MCF 10A (cell line): ENCODE data around the gene NT5DC2. TPM values are rescaled to one million over a fixed set of nuclear protein-coding genes. Genes with fewer than 3 reads are reported as not detected.

Experiments
- BruUV-seq: library from RNA; stranded (reverse); fragments of 400-500 nt; replicated peaks from 2 replicates; lab custom pipeline; 2021; lab: Mats Ljungman, UMichigan
- CTCF ChIA-PET: fragments of 300-600 bp; sonication (Branson Sonifier 250); formaldehyde crosslinking; extraction: SDS; loops from one replicate; lab custom pipeline; 2021; ENCODE audit warnings: antibody characterized with exemption, inconsistent platforms; lab: Yijun Ruan, JAX
- POLR2A ChIA-PET: fragments of 300-600, 350-650 bp; sonication (Branson Sonifier 250); formaldehyde crosslinking; extraction: SDS; loops from one replicate; lab custom pipeline; 2020; ENCODE audit warnings: antibody characterized with exemption, inconsistent platforms; lab: Yijun Ruan, JAX
- DNase-seq: peaks from one replicate; pipeline ENCODE4 v3.0.0-alpha.2; 2018; ENCODE audit not compliant: unreplicated experiment
- H3K27ac Mint-ChIP-seq: one replicate; pipeline ENCODE4 v1.8.0; 2022; ENCODE audit warnings: mild to moderate bottlenecking, low read depth, mixed read lengths; ENCODE audit not compliant: unreplicated experiment
- H3K27me3 Mint-ChIP-seq: one replicate; pipeline ENCODE4 v1.8.0; 2022; ENCODE audit warnings: mixed read lengths; ENCODE audit not compliant: insufficient read depth, unreplicated experiment
- H3K36me3 Mint-ChIP-seq: one replicate; pipeline ENCODE4 v1.8.0; 2022; ENCODE audit warnings: mild to moderate bottlenecking, moderate library complexity, mixed read lengths; ENCODE audit not compliant: insufficient read depth, unreplicated experiment
- H3K4me1 Mint-ChIP-seq: one replicate; pipeline ENCODE4 v1.8.0; 2022; ENCODE audit warnings: mixed read lengths; ENCODE audit not compliant: insufficient read depth, unreplicated experiment
- H3K4me3 Mint-ChIP-seq: one replicate; pipeline ENCODE4 v1.8.0; 2022; ENCODE audit warnings: mild to moderate bottlenecking, moderate library complexity, mixed read lengths; ENCODE audit not compliant: unreplicated experiment
- H3K9me3 Mint-ChIP-seq: one replicate; pipeline ENCODE4 v1.8.0; 2022; ENCODE audit warnings: mixed read lengths; ENCODE audit not compliant: unreplicated experiment
- intact Hi-C: fragments of 100-400 bp; cut with micrococcal nuclease; formaldehyde crosslinking; loops from 2 replicates; pipeline ENCODE4 v1.14.1; 2022
- total RNA-seq: library from RNA; stranded (reverse); gene quantifications from 2 replicates; pipeline ENCODE4 v1.2.3, GENCODE V29; 2022
- TF ChIP-seq, protein P1 (sequence below): fragments of 200-600 bp; IDR thresholded peaks from one replicate; pipeline ENCODE4 v1.8.0; 2022; ENCODE audit warnings: antibody characterized with exemption, mild to moderate bottlenecking; ENCODE audit not compliant: unreplicated experiment

NT5DC2 gene
- total RNA-seq, 1 experiment from 2014 or later: 28.9 TPM

DNA sequence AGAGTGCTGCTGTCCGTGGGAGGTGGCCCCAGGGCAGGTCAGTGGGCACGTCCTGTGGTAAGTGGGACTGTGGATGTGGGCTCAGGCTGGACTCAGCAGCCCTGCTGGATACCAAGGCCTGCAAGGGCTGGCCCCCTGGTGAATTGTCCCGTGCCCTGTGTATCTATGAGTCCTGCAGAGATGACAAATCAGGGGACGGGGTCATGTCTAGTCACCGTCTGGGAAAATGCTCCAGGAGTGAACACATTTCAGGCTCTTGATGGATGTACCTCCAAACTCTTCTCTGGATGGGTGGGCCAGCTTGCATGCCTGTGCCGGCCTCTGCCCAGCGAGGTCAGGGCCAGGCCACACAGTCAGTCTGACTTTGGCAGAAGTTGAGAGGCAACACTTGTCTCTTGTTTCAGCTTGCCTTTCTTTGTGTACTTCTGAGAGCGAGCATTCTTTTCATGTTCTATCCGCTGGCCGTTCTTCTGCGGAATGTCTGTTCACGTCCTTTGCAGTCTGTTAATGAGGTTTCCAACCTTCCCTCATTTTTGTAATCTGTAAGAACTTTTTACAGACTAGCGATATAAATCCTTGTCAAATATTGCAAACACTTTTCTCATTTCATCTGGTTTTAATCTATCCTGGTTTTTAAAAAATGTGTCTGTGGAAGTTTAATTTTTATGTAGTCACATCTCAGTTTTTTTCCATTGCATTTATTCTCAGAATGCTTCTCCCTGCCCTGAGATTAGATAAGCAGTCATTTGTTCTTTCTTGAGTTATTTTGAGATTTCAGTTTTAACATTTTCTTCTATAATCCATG is 49.9 kb downstream of the NT5DC2 start:
- Mint-ChIP-seq H3K27me3 (no peaks in the 10 kb centered on the region), H3K36me3 (peaks cover 31% of the 10 kb centered on the region), H3K27ac (no peak overlapping the region), H3K4me3 (no peak overlapping the region), H3K9me3 (no peaks in the 10 kb centered on the region), H3K4me1 (no peaks in the 10 kb centered on the region)
- DNase-seq: no peak
- ChIA-PET CTCF (interaction anchor here (0.9 to 1.2 kb wide), 3 partner anchors 13 to 27 kb away, joined by 3 to 4 read pairs (median 4); no protein-coding TSS in a partner anchor), POLR2A (interaction anchor here (1.1 kb wide), 1 partner anchor 27 kb away, joined by 3 read pairs; no protein-coding TSS in a partner anchor)
- TF ChIP-seq, protein P1, sequence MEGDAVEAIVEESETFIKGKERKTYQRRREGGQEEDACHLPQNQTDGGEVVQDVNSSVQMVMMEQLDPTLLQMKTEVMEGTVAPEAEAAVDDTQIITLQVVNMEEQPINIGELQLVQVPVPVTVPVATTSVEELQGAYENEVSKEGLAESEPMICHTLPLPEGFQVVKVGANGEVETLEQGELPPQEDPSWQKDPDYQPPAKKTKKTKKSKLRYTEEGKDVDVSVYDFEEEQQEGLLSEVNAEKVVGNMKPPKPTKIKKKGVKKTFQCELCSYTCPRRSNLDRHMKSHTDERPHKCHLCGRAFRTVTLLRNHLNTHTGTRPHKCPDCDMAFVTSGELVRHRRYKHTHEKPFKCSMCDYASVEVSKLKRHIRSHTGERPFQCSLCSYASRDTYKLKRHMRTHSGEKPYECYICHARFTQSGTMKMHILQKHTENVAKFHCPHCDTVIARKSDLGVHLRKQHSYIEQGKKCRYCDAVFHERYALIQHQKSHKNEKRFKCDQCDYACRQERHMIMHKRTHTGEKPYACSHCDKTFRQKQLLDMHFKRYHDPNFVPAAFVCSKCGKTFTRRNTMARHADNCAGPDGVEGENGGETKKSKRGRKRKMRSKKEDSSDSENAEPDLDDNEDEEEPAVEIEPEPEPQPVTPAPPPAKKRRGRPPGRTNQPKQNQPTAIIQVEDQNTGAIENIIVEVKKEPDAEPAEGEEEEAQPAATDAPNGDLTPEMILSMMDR: no peak
- intact Hi-C loops: no loop called here
- BruUV-seq: no TSS peak

DNA sequence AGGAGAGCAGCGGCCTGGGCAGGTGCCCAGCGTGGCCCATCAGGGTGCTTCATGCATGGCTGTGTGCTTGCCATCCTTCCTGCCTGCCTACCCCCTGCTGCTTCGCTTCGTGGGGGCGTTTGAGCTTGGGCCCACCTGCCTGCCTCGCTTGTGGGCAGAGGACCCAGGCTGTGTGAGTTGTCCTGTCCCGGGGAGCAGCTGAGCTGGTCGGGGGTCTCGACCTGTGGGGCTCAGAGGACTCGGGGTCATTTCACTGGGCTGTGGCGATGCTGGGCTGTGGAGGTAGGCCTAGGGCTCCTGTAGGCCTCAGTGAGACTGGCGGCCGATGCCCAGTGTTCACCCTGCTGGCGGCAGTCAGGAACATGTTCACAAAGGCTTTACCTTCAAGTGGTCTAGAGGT is 50.6 kb downstream of the NT5DC2 start:
- TF ChIP-seq, protein P1: no peak
- intact Hi-C loops: no loop called here
- DNase-seq: no peak
- CTCF ChIA-PET: interaction anchor here (0.9 to 1.2 kb wide), 4 partner anchors 10 to 26 kb away, joined by 3 to 5 read pairs (median 4); no protein-coding TSS in a partner anchor
- no peaks in the 10 kb centered on the region for H3K9me3 Mint-ChIP-seq
- no TSS peak for BruUV-seq
- H3K27me3 Mint-ChIP-seq: no peaks in the 10 kb centered on the region
- no peak overlapping the region for H3K27ac Mint-ChIP-seq
- H3K4me3 Mint-ChIP-seq: no peak overlapping the region
- POLR2A ChIA-PET: interaction anchor here (1.1 kb wide), 1 partner anchor 26 kb away, joined by 3 read pairs; no protein-coding TSS in a partner anchor
- H3K36me3 Mint-ChIP-seq: peaks cover 34% of the 10 kb centered on the region
- H3K4me1 Mint-ChIP-seq: no peaks in the 10 kb centered on the region

DNA sequence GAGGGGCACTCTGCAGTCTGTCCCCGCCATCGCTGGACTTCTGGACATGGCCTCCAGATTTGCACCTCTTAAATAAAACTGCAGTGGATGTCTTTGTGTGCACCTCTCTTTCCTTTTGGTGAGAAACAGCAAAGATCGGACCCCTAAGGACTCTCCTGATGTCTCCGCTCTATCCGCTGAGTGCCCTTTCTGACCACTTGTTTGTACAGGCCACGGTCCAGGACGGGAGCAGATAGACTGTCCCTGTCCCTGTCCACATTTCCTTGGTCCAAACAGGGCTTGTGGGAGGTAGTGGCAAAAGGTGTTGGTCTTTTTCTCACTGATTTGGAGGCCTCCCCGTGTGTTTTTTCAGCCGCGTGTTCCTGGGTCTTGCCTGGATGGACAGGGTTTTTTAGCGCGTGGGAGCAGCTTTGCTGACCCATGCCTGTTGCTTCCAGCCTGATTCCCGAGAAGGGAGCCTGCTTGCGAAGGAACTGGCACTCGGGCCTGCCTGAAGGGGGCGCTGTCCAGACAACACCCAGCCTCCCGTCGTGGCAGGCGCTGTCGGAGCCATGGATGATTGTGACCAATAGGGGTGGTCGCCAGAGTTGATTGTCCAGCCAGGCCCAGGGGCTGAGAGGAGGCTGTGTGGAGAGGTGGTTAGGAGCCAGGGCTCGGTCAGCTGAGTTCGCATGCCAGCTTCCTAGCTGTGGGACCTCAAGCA is 51.7 kb downstream of the NT5DC2 start:
- ChIA-PET CTCF (interaction anchor here (0.5 to 1.2 kb wide), 4 partner anchors 9 to 91 kb away, joined by 3 to 5 read pairs (median 4); no protein-coding TSS in a partner anchor), POLR2A (interaction anchor here (0.8 kb wide), 1 partner anchor 54 kb away, joined by 3 read pairs; the partner anchor contains the start of gene UQCC5)
- no peaks in the 10 kb centered on the region for H3K4me1 Mint-ChIP-seq
- no TSS peak for BruUV-seq
- no peak overlapping the region for H3K4me3 Mint-ChIP-seq
- no peak for DNase-seq
- no peaks in the 10 kb centered on the region for H3K27me3 Mint-ChIP-seq
- no peak overlapping the region for H3K27ac Mint-ChIP-seq
- no peaks in the 10 kb centered on the region for H3K9me3 Mint-ChIP-seq
- intact Hi-C loops: no loop called here
- TF ChIP-seq, protein P1: peak; percentile 34
- H3K36me3 Mint-ChIP-seq: peaks cover 35% of the 10 kb centered on the region
